ENCODE measurements around the gene FYB2. TPM values are rescaled to one million over a fixed set of nuclear protein-coding genes. Genes with fewer than 3 reads are reported as not detected.

Gene FYB2
- total RNA-seq, 4 donors from 2014 or later: under 0.01 TPM; not detected in 3

GRCh38 chr1:56696663-56697062, 122.5 kb downstream of the FYB2 start:
- no peaks in the 10 kb centered on the region for H3K9me3 ChIP-seq
- no peaks in the 10 kb centered on the region for H3K27me3 ChIP-seq
- DNase-seq: no peak
- H3K36me3 ChIP-seq: peaks cover 0 to 17% (median 0%) of the 10 kb centered on the region in 3 donors
- 57 to 79% methylated on average over 2 to 3 of the region's 3 CpGs for WGBS, 2 donors
- no peak overlapping the region for H3K4me3 ChIP-seq
- no peak overlapping the region for H3K27ac ChIP-seq
- intact Hi-C loops (cut with DNase I): no loop called here
- no peaks in the 10 kb centered on the region for H3K4me1 ChIP-seq
- TF ChIP-seq CTCF (IDR thresholded peaks at IDR 0.05) (no peak), POLR2A (IDR thresholded peaks at IDR 0.05) (no peak)

- H3K27ac ChIP-seq: peak overlapping the region in 1 of 4 donors; percentile 49
- no peaks in the 10 kb centered on the region for H3K36me3 ChIP-seq
- no peaks in the 10 kb centered on the region for H3K27me3 ChIP-seq
- no peak for DNase-seq
- TF ChIP-seq POLR2A (IDR thresholded peaks at IDR 0.05): no peak
- no peak for TF ChIP-seq CTCF (IDR thresholded peaks at IDR 0.05)
- intact Hi-C loops (cut with DNase I): no loop called here
- no peak overlapping the region for H3K4me3 ChIP-seq
- 30 to 32% methylated on average over 3 of the region's 3 CpGs for WGBS, 2 donors
- peaks cover 0 to 25% (median 0%) of the 10 kb centered on the region in 3 donors for H3K4me1 ChIP-seq
- H3K9me3 ChIP-seq: no peaks in the 10 kb centered on the region
Measured at GRCh38 chr1:56688522-56689026, 130.6 kb downstream of the FYB2 start.

GRCh38 chr1:56686169-56686568, 133.0 kb downstream of the FYB2 start:
- WGBS, 2 donors: 35 to 62% methylated on average over 2 of the region's 2 CpGs
- no peak overlapping the region for H3K4me3 ChIP-seq
- peak overlapping the region in 1 of 4 donors; percentile 38 for H3K27ac ChIP-seq
- peaks cover 0 to 25% (median 0%) of the 10 kb centered on the region in 3 donors for H3K4me1 ChIP-seq
- no peak for TF ChIP-seq POLR2A (IDR thresholded peaks at IDR 0.05)
- no peak for TF ChIP-seq CTCF (IDR thresholded peaks at IDR 0.05)
- intact Hi-C loops (cut with DNase I): no loop called here
- no peaks in the 10 kb centered on the region for H3K27me3 ChIP-seq
- H3K9me3 ChIP-seq: no peaks in the 10 kb centered on the region
- H3K36me3 ChIP-seq: no peaks in the 10 kb centered on the region
- no peak for DNase-seq

- no peak overlapping the region for H3K4me3 ChIP-seq
- H3K9me3 ChIP-seq: no peaks in the 10 kb centered on the region
- no peaks in the 10 kb centered on the region for H3K36me3 ChIP-seq
- H3K27me3 ChIP-seq: no peaks in the 10 kb centered on the region
- TF ChIP-seq POLR2A (IDR thresholded peaks at IDR 0.05): no peak
- TF ChIP-seq CTCF (IDR thresholded peaks at IDR 0.05): no peak
- no peak for DNase-seq
- H3K27ac ChIP-seq: no peak overlapping the region
- intact Hi-C loops (cut with DNase I): no loop called here
- H3K4me1 ChIP-seq: peaks cover 0 to 17% (median 0%) of the 10 kb centered on the region in 3 donors
Measured at GRCh38 chr1:56683569-56683968, 135.6 kb downstream of the FYB2 start.

GRCh38 chr1:56676571-56677035, 142.6 kb downstream of the FYB2 start:
- no peaks in the 10 kb centered on the region for H3K36me3 ChIP-seq
- no peak overlapping the region for H3K27ac ChIP-seq
- WGBS, 2 donors: 37 to 44% methylated on average over 2 of the region's 2 CpGs

More at GRCh38 chr1:56676571-56677035, 142.6 kb downstream of the FYB2 start:
- H3K9me3 ChIP-seq: no peaks in the 10 kb centered on the region
- H3K4me3 ChIP-seq: no peak overlapping the region
- no peaks in the 10 kb centered on the region for H3K4me1 ChIP-seq
- intact Hi-C loops (cut with DNase I): no loop called here
- no peak for DNase-seq
- TF ChIP-seq CTCF (IDR thresholded peaks at IDR 0.05): no peak
- no peak for TF ChIP-seq POLR2A (IDR thresholded peaks at IDR 0.05)
- no peaks in the 10 kb centered on the region for H3K27me3 ChIP-seq

All from esophagus squamous epithelium (tissue), 5 donors.